Dermis blood vessel endothelial cell (primary cell): ENCODE data around the gene SYTL2. TPM values are rescaled to one million over a fixed set of nuclear protein-coding genes. Genes with fewer than 3 reads are reported as not detected.
"Not testable (repeated sequence)": the region's sequence is repeated elsewhere in the genome, so short reads cannot be mapped to it uniquely, and the experiment has no call there.

ENCODE experiments used
- DNase-seq: peaks from one replicate; pipeline ENCODE4 v3.0.0; 2010
- total RNA-seq: library from RNA; depleted of rRNA; stranded (reverse); fragments of >200 nt; gene quantifications from 2 replicates; pipeline ENCODE4 v1.2.3, GENCODE V29; 2014

Gene SYTL2
- total RNA-seq, 1 donor from 2014 or later, result 2.0 TPM

GRCh38 chr11:85795712-85796487 lies 15.0 kb downstream of the SYTL2 start:
- DNase-seq, result no peak

DNA sequence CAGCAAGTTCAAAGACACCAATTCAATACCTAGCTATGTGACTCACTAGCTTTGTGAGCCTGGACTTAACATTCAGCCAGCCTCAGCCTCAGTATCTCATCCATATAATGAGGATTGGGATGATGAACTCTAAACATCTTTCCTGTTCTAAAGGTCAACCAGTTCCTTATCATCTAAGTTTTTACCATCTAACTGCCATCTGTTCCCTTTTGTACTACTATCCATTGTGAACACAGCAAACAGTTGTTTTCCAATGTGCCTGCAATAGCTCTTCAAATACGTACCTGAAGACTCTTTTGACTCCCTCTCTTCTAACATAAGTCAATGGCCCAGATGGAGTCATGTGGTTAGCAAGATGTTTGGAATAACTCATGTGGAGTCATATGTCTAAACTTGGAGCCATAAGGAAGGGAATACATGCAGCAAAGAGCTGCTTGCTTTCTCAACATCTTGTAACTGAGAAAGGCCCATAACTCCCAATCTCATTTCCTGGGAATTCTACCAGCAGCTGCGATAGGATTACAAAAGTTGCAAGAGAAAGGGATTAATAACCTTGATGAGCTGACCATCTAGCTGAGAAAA lies 19.4 kb downstream of the SYTL2 start:
- DNase-seq, result no peak

GRCh38 chr11:85787809-85788760 lies 22.9 kb downstream of the SYTL2 start:
- peak; percentile 7 for DNase-seq

GRCh38 chr11:85787168-85787567 lies 23.8 kb downstream of the SYTL2 start:
- DNase-seq, result no peak

DNA sequence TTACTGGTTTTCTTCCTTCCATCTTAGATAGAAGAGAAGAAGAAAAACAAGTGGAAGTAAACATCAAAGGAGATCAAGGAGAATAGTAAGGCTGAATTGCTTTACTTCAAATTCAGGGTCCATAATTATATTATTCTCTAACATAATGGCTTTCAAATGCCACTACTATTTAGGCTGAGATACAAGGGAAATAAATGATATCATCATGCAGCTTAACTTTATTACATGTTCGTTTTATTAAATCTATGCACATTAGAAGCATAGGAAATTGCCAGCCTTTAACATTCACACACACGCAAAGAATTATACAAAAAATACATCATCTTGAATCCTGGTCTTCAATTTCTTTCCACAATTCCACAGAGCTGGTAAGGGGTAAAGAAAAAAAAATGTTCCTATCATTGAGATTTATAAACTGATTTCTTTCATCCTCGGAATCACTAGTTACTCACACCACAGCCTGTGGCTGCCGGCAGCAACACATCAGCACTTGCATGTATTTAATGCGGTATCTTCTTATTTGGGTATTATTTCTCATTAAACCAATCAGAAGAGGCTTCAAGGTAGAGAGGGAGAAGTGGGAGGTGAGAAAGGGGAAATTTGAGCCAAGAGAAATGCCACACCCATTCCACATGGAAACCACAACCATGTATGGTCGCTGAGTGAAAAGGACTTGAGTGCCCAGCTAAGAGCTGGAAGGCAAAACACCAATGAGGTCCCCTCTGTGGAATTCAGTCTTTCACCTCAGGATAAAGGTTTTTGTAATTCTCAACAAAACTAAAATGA lies 26.3 kb downstream of the SYTL2 start:
- no peak for DNase-seq

- DNase-seq, result no peak
These were observed 27.2 kb downstream of the SYTL2 start for GRCh38 chr11:85783758-85784157.

DNA sequence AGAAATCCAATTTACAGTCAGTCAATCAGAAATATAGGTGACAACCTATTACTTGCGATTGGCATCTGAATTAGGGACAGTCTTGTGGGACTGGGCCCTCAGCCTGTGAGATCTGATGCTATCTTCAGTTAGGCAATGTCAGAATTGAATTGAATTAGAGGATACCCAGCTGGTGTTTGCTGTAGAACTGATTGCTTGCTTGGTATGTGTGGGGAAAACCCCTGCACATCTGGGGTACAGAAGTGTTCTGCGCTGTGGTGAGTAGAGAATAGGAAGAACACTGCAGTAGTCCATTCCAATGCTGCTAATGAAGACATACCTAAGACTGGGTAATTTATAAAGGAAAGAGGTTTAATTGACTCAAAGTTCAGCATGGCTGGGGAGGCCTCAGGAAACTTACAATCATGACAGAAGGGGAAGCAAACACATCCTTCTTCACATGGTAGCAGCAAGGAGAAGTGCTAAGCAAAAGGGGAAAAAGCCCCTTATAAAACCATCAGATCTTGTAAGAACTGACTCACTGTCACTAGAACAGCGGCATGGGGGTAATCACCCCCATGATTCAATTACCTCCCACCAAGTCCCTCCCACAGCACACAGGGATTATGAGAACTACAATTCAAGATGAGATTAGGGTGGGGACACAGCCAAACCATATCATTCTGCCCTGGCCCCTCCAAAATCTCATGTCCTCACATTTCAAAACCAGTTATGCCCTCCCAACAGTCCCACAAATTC lies 30.0 kb downstream of the SYTL2 start:
- not testable (repeated sequence) for DNase-seq

DNA sequence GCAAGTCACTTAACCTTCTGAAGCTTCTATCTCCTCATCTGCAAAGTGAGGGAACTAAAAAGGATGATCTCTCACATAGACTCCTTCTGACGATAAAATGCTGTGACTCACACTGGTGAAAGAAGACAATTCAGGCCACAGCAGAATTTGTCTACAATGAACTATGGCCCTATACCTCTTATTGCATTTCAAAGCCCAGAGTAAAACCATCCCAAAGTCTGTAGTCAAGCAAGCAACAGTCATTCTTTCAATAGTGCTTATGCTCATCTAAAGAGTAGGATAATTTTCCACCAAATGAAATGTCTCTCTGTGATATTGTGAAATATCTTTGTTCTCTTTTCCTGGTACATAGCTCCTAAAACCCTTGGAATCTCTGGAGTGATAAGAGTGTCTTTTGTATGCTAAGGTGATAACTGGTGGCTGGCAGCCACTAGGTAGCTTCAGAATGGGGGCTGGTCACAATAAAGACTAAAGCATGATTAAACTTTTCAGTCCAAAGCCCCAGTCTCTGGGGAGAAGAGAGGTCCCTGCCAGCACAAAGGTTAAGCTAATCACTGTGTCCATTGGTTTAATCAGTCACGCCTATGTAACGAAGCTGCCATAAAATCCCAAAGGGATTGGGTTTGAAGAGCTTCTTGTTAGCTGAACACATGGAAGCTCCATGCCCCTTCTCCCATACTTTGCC lies 30.8 kb downstream of the SYTL2 start:
- DNase-seq, result no peak

GRCh38 chr11:85777603-85777972 lies 33.4 kb downstream of the SYTL2 start:
- not testable (repeated sequence) for DNase-seq

GRCh38 chr11:85776951-85777602 lies 33.9 kb downstream of the SYTL2 start:
- DNase-seq, result no peak

DNA sequence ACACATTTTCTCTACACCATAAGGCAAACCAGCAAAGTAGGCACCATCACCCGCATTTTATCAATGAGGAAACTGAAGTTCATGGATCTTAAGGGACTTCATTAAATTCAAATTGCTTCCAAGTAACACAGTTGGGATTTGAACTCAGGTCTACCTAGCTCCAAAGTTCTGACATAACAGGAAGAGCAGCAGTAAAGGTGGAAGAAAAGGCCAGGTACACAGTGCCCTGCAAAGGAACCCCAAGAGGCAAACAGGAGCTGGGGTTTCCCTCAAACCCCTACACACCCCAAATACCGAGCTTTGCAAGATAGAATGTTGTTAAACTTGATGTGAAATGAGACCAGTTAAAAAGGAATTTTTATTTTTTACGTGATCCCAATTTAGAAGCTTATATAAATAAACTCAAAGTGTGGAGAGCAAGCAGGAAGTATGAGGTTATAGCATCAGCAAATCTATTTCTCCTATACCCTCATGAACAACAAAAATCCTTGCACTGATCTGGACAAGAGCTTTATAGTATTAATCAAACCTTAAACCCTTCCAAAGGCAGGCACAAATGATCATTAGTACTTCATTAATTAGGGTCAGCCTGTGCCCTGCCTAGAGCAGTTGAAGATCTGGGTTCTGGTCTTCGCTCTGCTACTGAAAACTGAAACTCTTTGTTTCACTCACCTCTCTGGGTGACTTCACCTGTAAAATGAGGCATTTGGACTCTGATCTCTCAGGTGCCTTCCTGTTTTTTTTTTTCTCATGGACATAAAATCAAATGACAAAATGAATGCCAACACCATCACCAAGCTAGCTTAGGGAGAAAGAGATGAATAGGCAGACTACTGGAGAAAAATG lies 36.5 kb downstream of the SYTL2 start:
- no peak for DNase-seq

DNA sequence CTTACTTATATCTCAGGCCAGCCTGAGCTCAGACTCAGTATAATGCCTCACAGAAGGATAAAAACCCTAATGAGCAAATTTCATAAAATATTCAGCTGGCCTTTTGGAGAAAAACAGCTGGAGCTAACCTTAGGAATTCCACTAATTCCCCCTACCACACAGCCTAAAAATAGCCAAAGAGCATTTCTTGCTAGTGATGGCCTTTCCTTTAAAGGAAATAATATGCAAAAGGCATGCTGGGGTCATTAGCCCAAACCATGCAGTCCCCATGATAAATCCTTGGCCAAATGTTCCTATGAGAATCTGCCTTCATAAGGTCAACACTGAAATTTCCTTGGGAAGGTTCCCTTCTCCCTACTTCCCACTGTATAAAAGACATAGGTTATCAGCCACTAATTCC lies 38.2 kb downstream of the SYTL2 start:
- no peak for DNase-seq

- no peak for DNase-seq
These were observed 39.4 kb downstream of the SYTL2 start for GRCh38 chr11:85771568-85771967.

DNA sequence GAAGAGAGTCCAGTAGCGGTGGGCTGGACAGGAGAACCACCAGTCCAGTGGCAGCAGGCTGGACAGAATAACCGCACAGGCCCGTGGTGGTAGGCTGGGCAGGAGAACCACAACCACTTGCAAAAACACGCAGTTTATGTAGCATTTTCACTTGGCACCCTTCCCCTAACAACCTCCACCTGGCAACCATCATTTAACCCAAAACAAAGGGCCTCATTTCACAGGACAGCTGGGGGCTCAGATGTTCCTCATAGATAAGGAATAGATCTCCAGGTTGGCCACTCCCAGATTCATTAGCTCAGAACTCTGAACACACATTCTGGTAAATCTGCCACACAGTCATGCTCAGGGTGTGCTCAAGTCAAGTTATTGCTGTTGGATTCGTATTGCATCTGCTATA lies 41.2 kb downstream of the SYTL2 start:
- no peak for DNase-seq

GRCh38 chr11:85768473-85769146 lies 42.3 kb downstream of the SYTL2 start:
- no peak for DNase-seq

GRCh38 chr11:85767246-85767945 lies 43.5 kb downstream of the SYTL2 start:
- no peak for DNase-seq

DNA sequence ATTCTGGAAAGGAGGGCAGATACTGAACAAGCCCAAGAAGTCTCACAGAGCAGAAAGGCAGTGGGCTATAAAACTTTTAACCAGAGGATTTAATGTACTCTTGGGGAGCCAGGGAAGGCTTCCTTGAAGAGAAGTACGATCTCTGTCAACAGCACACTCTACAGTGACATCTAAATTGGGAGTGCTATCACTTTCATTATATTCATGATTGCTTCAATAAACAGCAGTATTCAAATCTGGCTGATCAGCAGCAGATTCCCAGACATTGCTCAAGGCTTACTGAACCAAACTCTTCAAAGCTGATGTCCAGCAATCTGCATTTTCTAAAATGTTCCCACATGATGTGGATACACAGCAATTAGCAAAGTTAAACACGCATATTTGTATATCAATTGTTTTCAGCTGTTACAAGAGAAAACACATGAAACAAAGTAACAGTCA lies 44.2 kb downstream of the SYTL2 start:
- DNase-seq, result no peak

- DNase-seq, result no peak
These were observed 46.1 kb downstream of the SYTL2 start for GRCh38 chr11:85764796-85765195.
